Esophagus mucosa (tissue), 1 donor: Measurements from ENCODE around the gene PPP1CB. TPM values are rescaled to one million over a fixed set of nuclear protein-coding genes. Genes with fewer than 3 reads are reported as not detected.
"Not testable (repeated sequence)": the region's sequence is repeated elsewhere in the genome, so short reads cannot be mapped to it uniquely, and the experiment has no call there.

ENCODE experiments used
- ATAC-seq: fragments of 200-7000 bp; cut with Tn5 transposase; one replicate; pipeline ENCODE4 v1.9.1; 2020
- total RNA-seq: library from RNA; stranded (reverse); gene quantifications from one replicate; pipeline ENCODE4 v1.2.4, GENCODE V29; 2023
- donor health status: DM: yes; HTN: yes; CAD: no.

The PPP1CB gene
- total RNA-seq = 327 TPM

GRCh38 chr2:28751252-28751955 is at the start of gene PPP1CB:
Gene PPP1CB (plus strand): TSS chr2:28751830. CDS start chr2:28752125, 295 bp downstream.
- peak; percentile 97 for ATAC-seq

GRCh38 chr2:28702415-28702861 is 49.2 kb upstream of the PPP1CB start:
- ATAC-seq = peak; percentile 77

- ATAC-seq = no peak
Measured at GRCh38 chr2:28702878-28703277, 48.8 kb upstream of the PPP1CB start.

- ATAC-seq = no peak
Measured at GRCh38 chr2:28704621-28705020, 47.0 kb upstream of the PPP1CB start.

GRCh38 chr2:28705751-28706440 is 45.7 kb upstream of the PPP1CB start:
- ATAC-seq = no peak

- no peak for ATAC-seq
Measured at GRCh38 chr2:28707592-28707991, 44.0 kb upstream of the PPP1CB start.

- peak; percentile 67 for ATAC-seq
Measured at GRCh38 chr2:28709101-28709500, 42.5 kb upstream of the PPP1CB start.

- ATAC-seq = no peak
Measured at GRCh38 chr2:28710545-28710944, 41.1 kb upstream of the PPP1CB start.

GRCh38 chr2:28713577-28714298 is 37.9 kb upstream of the PPP1CB start:
- peak; percentile 33 for ATAC-seq

GRCh38 chr2:28716265-28716865 is 35.3 kb upstream of the PPP1CB start:
- peak; percentile 82 for ATAC-seq

GRCh38 chr2:28717339-28717758 is 34.3 kb upstream of the PPP1CB start:
- ATAC-seq = peak; percentile 83

GRCh38 chr2:28720345-28720744 is 31.3 kb upstream of the PPP1CB start:
- no peak for ATAC-seq

- ATAC-seq = no peak
Measured at GRCh38 chr2:28721601-28722191, 29.9 kb upstream of the PPP1CB start.

- no peak for ATAC-seq
Measured at GRCh38 chr2:28725021-28725711, 26.5 kb upstream of the PPP1CB start.

- no peak for ATAC-seq
Measured at GRCh38 chr2:28726177-28726576, 25.5 kb upstream of the PPP1CB start.

GRCh38 chr2:28729698-28730097 is 21.9 kb upstream of the PPP1CB start:
- peak; percentile 68 for ATAC-seq

- no peak for ATAC-seq
Measured at GRCh38 chr2:28730641-28731146, 20.9 kb upstream of the PPP1CB start.

- no peak for ATAC-seq
Measured at GRCh38 chr2:28735511-28735910, 16.1 kb upstream of the PPP1CB start.

- peak; percentile 41 for ATAC-seq
Measured at GRCh38 chr2:28736034-28736433, 15.6 kb upstream of the PPP1CB start.

GRCh38 chr2:28737655-28738054 is 14.0 kb upstream of the PPP1CB start:
- ATAC-seq = no peak

GRCh38 chr2:28742619-28743018 is 9.0 kb upstream of the PPP1CB start:
- not testable (repeated sequence) for ATAC-seq

- ATAC-seq = no peak
Measured at GRCh38 chr2:28745225-28745624, 6.4 kb upstream of the PPP1CB start.
